ENCODE data around the gene FBXW8.

FBXW8 gene

GRCh38 chr12:116910645-116911451 lies at the start of gene FBXW8:
Gene FBXW8, plus strand, starts transcription at chr12:116910950. Its CDS starts 88 bp downstream, at chr12:116911038.
- no peak for DNase-seq

GRCh38 chr12:116861320-116861719 lies 49.4 kb upstream of the FBXW8 start:
- no peak for DNase-seq

GRCh38 chr12:116862167-116862566 lies 48.6 kb upstream of the FBXW8 start:
- no peak for DNase-seq

DNA sequence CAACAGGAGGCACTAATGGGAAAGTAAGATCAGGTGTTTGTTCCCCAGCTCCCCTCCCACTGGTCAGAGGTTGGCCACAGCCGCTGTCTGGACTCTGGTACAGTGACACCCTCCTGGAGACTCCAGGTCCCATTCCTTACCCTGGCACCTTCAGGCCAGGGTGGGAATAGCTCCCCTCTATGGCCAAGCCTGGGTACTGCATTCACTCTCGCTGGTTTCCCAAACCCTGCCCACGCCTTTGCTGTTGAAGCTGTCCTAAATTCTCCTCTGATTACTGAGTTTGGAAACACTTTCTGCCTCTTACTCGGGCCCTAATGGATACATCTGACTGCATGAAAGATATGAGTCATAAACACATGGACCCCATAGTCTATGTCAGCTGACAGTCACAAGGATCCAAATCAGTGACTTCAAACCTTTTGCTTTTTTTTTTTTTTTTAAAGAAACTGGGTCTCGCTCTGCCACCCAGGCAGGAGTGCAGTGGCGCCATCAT lies 47.4 kb upstream of the FBXW8 start:
- no peak for DNase-seq

GRCh38 chr12:116864371-116865160 lies 46.2 kb upstream of the FBXW8 start:
- DNase-seq, result no peak

DNA sequence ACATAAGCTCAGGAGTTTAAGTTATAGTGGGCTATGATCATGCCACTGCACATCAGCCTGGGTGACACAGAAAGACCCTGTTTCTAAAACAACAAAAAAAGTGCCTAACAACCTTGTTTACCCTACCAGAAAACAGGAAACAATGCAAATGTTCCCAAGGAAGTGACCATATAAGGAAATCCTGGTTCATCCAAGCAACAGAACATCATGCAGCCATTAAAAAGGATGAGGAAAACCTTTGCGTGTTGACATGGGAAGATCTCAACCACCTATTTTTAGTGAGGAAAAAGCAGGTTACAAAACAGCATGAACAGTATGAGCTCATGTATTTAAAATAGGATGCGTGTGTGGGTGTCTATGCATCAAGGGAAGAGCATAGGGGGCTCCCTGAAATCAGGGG lies 43.2 kb upstream of the FBXW8 start:
- DNase-seq, result no peak

GRCh38 chr12:116870306-116870705 lies 40.4 kb upstream of the FBXW8 start:
- no peak for DNase-seq

DNA sequence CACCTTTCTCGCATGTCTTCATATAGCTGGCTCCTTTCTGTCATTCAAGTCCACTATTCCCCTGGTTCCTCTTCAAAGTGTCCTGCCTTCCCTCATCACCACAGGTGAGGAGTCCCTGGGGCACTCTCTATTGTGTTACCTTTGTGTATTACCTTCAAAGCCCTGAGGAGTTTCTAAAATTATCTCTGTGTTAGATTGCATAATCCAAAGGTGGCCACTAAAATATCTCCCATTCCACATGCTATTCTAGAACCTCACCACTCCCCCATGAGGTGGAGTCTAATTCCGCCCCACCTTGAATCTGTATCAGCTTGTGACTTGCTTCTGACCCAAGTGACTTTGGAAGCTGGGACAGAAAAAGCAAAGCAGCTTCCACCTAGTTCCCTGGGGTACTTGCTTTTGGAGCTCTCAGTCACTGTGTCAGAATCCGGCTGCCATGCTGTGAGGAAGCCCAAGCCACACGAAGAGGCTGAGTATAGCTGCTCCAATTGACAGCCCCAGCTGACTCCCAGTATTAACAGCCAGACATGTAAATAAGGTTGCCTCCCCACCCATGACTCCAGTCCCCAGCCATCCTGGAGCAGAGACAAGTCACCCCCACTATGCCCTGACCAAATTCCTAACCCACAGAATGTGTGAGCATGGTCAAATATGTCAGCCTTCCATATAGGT lies 36.3 kb upstream of the FBXW8 start:
- DNase-seq, result no peak

- DNase-seq, result no peak
Measured at GRCh38 chr12:116876151-116876869, 34.4 kb upstream of the FBXW8 start.

GRCh38 chr12:116878567-116879508 lies 31.9 kb upstream of the FBXW8 start:
- DNase-seq, result no peak

DNA sequence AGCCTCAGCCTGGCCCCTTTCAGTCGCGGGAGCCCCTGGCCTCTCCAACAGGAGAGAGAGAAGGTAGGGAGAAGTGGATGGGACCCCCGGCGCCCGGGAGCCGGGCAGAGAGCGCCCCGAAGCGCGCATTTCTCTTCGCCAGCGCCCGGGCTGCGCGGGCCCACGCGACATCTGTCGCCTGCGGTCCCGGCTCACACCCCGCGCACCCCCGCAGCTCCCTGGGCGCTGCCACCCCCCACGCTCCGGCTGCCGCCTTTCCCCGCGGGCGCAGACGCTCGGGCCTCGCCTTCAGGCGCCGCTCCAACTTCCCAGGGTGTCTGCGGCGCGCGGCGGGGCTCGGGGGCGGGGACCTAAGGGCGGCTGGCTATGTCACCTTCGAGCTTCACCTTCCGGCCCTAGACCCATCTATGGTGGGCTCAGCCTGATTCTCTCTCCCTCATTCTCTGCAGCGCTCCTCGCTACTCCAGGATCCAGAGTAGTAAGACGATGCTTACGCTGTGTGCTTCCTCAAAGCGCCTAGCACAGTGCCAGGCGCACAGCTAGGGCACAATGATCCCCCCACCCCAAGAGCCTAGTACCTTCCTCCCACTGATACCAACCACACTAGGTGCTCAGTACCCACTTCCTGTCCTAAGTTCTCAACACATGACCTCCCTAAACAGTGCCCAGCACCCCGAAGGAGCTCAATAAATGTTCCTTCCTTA lies 31.1 kb upstream of the FBXW8 start:
- no peak for DNase-seq

DNA sequence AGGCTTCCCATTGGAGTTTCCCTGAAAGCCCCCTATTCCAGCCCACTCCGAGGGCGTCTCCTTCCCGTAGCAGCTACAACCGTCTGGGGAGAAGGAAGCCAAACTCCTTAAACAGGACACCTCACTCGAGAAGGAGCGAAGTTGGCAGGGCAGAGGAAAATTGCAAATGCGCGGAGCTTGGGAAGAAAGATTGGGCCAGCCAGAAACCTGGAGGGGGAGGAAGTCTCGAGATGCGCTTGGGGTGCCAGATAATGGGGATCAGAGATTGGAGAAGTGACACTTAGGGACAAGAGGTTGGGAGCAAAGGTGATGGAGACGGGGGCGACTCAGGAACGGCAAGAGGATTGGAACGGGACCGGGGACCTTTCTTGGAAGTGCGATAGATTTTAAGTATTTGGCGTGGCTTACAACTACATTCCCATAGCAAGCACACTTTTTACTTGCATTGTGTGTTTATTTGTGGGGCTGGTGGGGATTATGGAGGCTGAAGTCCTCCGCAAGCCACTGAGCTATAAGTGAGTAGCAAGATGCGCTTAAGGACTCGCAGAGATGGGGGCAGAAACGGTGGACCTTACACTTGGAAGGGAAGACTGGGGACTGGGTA lies 30.4 kb upstream of the FBXW8 start:
- DNase-seq, result no peak

DNA sequence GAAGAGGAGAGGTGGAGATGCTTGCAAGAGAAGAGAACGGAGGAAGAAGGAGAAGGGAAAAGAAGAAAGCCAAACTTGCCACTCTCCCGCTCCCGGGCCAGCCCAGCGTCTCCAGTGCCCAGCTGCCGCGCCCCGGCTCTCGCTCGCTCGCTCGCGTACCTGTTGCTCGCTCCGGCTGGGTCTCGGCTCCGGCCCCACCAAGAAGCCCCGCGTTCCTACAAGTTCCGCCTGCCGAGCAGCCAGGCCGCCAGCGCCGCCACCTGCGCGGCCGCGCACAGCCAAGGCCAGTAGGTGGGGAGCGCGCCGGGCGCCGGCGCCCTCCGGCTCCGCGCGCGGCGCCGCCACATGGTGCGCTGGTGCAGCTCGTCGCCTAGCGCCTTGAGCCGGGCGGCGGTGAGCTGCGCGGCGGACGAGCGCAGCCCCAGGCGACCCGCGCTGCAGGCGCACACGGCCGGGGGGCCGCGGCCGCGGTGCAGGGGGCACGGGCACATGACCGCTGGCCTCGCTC lies 29.9 kb upstream of the FBXW8 start:
- no peak for DNase-seq

DNA sequence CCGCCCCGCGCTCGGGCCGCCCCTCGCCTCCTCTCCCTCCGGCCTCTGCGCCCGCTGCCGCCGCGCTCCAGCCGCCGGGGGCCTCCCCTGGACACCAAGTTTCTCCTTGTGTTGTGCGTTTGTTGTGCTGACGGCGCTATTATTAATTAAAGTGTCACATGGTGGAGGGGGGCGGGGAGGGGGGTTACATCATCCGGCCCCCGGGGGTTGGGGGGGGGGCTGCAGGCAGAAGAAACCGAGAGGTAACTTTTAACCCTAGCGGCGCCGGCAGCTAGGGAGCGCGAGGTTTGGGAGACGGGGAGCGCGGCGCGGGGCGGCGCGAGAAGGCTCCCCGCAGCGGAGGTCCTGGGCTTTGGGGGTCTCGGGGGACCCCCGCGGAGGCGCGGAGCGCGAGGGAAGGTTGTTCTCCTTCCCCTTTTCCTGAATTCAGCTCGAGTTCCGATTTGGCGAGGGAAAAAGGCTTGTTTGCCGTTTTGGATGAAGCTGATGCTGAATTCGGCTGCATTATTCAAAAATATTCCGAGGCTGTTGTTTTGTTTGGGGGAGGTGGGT lies 29.3 kb upstream of the FBXW8 start, which contains the start of gene HRK:
HRK (minus strand) TSS at position 117 of the 552 bp plus-strand sequence. CDS start 134 bp downstream, outside the sequence.
- DNase-seq, result no peak

- no peak for DNase-seq
Measured at GRCh38 chr12:116881877-116882507, 28.8 kb upstream of the FBXW8 start.

DNA sequence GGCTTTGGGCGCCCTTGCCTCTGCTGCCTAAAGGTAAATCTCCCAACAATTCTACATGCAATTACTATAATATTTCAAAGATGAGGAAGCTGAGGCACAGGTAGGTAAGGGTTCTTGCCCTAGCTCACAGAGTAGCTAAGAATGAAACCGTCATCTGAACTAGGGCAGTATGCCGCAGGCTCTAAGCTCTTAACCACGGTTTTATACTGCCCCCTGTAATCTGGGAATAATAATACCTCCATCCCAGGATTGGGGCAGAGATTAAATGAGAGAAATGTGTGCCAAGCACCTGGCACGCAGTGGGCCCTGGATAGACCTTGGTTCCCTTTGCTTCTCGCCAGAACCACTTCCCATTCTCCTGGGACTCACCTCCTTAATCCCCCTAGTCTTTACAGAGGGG lies 28.0 kb upstream of the FBXW8 start:
- no peak for DNase-seq

- DNase-seq, result no peak
Measured at GRCh38 chr12:116884871-116885270, 25.9 kb upstream of the FBXW8 start.

DNA sequence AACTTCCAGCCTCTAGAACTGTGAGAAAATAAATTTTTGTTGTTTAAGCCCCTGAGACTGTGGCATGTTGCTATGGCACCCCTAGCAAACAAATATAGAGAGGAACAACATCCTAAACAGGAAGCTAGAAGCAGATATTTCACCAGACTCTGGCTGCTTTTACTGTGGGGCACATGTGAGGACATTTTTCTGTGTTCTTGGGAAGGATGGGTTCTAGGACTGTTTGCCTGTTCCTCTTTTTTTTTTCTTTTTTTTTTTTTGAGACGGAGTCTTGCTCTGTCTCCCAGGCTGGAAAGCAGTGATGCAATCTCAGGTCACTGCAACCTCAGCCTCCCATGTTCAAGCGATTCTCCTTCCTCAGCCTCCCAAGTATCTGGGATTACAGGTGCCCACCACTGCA lies 25.3 kb upstream of the FBXW8 start:
- no peak for DNase-seq

DNA sequence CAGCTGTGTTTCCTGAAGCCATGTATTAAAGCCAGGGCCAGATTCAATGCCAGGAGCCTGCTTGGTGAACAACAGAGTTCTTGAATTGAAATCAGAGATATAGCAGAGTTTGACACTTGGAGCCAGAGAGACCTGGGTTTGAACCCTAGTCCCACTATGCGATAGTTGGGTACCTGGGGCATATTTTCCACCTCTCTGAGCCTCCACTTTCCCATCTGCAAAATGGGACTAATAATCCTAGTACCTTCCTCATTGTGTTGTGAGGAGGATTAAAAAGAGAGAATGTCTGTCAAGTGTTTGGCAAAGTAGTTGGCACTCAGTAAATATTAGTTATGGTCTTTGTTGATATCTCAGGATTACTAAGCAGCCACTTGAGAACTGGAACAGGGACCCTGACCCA lies 23.5 kb upstream of the FBXW8 start:
- no peak for DNase-seq
